ENCODE results near the gene UBE2Q2. TPM values are rescaled to one million over a fixed set of nuclear protein-coding genes. Genes with fewer than 3 reads are reported as not detected.

The UBE2Q2 gene
- polyA plus RNA-seq, 1 donor (not counting 4 experiments of a cell fraction or from before 2014, with no cell fraction given) = 33.9 TPM

- dilution Hi-C loops (cut with MboI; ENCODE audit: extremely low pct_ligation_motif_present, low sequenced_read_pairs) = no loop called here
- H3K4me3 ChIP-seq (ENCODE audit: control insufficient read depth in 2 of 3, extremely low read depth in 1 of 3, insufficient read depth in 2 of 3, low read depth in 1 of 3, low read length in 3 of 3) = no peak overlapping the region
- H3K9ac ChIP-seq (ENCODE audit: control insufficient read depth, extremely low read depth, insufficient read depth, low read length) = no peak overlapping the region
- H4K20me1 ChIP-seq (ENCODE audit: control insufficient read depth, extremely low read depth, insufficient read depth, low read length) = no peaks in the 10 kb centered on the region
- H3K9me1 ChIP-seq (ENCODE audit: control insufficient read depth, extremely low read depth, insufficient read depth, low read length) = no peaks in the 10 kb centered on the region
- peaks cover 24% of the 10 kb centered on the region for H3K4me1 ChIP-seq (ENCODE audit: control insufficient read depth, extremely low read depth, insufficient read depth, low read length)
- no peaks in the 10 kb centered on the region for H3K36me3 ChIP-seq (ENCODE audit: control insufficient read depth in 2 of 2, extremely low read depth in 1 of 2, insufficient read depth in 2 of 2, low read length in 2 of 2)
- no peak for FAIRE-seq
- no peak overlapping the region for H3K4me2 ChIP-seq (ENCODE audit: control insufficient read depth, extremely low read depth, insufficient read depth, low read depth, low read length)
- TF ChIP-seq, protein P1, sequence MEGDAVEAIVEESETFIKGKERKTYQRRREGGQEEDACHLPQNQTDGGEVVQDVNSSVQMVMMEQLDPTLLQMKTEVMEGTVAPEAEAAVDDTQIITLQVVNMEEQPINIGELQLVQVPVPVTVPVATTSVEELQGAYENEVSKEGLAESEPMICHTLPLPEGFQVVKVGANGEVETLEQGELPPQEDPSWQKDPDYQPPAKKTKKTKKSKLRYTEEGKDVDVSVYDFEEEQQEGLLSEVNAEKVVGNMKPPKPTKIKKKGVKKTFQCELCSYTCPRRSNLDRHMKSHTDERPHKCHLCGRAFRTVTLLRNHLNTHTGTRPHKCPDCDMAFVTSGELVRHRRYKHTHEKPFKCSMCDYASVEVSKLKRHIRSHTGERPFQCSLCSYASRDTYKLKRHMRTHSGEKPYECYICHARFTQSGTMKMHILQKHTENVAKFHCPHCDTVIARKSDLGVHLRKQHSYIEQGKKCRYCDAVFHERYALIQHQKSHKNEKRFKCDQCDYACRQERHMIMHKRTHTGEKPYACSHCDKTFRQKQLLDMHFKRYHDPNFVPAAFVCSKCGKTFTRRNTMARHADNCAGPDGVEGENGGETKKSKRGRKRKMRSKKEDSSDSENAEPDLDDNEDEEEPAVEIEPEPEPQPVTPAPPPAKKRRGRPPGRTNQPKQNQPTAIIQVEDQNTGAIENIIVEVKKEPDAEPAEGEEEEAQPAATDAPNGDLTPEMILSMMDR (optimal IDR thresholded peaks at IDR 0.05 in 1 of 3, IDR thresholded peaks at IDR 0.05 in 1 of 3, conservative IDR thresholded peaks at IDR 0.05 in 1 of 3; ENCODE audit: extremely low read depth in 1 of 3, insufficient read depth in 2 of 3, low read length in 3 of 3) = no peak
- TF ChIP-seq EZH2 (IDR thresholded peaks at IDR 0.05; ENCODE audit: low read length) = no peak
- H3K27ac ChIP-seq (ENCODE audit: control insufficient read depth, insufficient read depth, low read length) = no peak overlapping the region
- H3K9me3 ChIP-seq (ENCODE audit: control insufficient read depth, low read depth, low read length) = no peaks in the 10 kb centered on the region
- H3K79me2 ChIP-seq (ENCODE audit: control insufficient read depth, insufficient read depth, low read length) = no peaks in the 10 kb centered on the region
- no peak for DNase-seq (ENCODE audit: low read depth, low spot score)
- H2AFZ ChIP-seq (ENCODE audit: control insufficient read depth, low read length) = no peak overlapping the region
- no peaks in the 10 kb centered on the region for H3K27me3 ChIP-seq (ENCODE audit: control insufficient read depth, extremely low read depth, insufficient read depth, low read length)
Observed at GRCh38 chr15:75828429-75828828, 14.8 kb upstream of the UBE2Q2 start.

DNA sequence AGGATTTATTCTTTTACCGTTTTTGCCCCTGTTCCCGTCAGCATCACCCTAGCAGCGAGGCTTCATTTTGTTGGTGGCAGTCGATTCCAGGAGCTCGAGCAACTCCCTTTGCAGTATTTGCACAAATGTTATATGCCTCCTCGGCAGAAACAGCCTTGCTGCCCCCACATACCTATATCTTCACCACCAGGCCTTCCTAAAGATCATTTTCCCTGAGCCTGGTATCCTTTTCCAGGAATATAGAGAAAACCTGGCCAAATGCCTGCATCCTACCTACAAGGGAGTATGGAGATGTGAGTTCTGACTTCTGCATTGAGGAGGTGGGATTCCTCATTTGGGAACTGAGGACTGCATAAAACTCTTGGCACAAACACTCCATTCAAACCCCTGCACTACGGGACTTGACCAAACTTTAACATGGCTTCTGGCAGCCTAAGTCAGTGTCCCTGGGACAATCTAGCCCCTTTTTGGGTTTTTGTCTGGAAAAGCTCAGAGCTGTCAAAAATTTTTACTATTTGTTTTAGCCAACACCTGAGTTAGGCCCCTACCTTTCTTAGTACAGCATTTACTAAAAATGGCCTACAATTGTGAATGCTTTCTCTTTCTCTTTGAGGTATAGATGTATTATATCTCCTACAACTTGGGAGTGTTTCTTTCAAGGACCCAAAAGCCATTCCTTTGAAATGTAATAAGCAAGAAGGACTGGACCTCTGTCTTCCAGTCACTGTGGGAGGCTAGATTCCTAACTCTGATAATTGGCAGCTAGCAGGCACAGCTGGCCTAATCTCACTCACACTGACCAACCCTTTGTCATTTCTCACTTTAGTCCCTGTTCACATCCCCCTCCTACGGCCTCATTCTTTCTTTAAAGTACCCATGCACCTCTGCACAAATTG, 12.1 kb upstream of the UBE2Q2 start:
- Histone ChIP-seq H2AFZ (ENCODE audit: control insufficient read depth, low read length) (no peak overlapping the region), H3K9me1 (ENCODE audit: control insufficient read depth, extremely low read depth, insufficient read depth, low read length) (no peaks in the 10 kb centered on the region), H3K79me2 (ENCODE audit: control insufficient read depth, insufficient read depth, low read length) (no peaks in the 10 kb centered on the region), H3K27ac (ENCODE audit: control insufficient read depth, insufficient read depth, low read length) (no peak overlapping the region), H3K4me3 (ENCODE audit: control insufficient read depth in 2 of 3, extremely low read depth in 1 of 3, insufficient read depth in 2 of 3, low read depth in 1 of 3, low read length in 3 of 3) (no peak overlapping the region), H3K9me3 (ENCODE audit: control insufficient read depth, low read depth, low read length) (no peaks in the 10 kb centered on the region), H3K4me2 (ENCODE audit: control insufficient read depth, extremely low read depth, insufficient read depth, low read depth, low read length) (no peak overlapping the region), H3K9ac (ENCODE audit: control insufficient read depth, extremely low read depth, insufficient read depth, low read length) (no peak overlapping the region), H3K36me3 (ENCODE audit: control insufficient read depth in 2 of 2, extremely low read depth in 1 of 2, insufficient read depth in 2 of 2, low read length in 2 of 2) (no peaks in the 10 kb centered on the region), H4K20me1 (ENCODE audit: control insufficient read depth, extremely low read depth, insufficient read depth, low read length) (no peaks in the 10 kb centered on the region), H3K27me3 (ENCODE audit: control insufficient read depth, extremely low read depth, insufficient read depth, low read length) (no peaks in the 10 kb centered on the region), H3K4me1 (ENCODE audit: control insufficient read depth, extremely low read depth, insufficient read depth, low read length) (peaks cover 26% of the 10 kb centered on the region)
- dilution Hi-C loops (cut with MboI; ENCODE audit: extremely low pct_ligation_motif_present, low sequenced_read_pairs) = no loop called here
- DNase-seq (ENCODE audit: low read depth, low spot score) = no peak
- FAIRE-seq = no peak
- TF ChIP-seq EZH2 (IDR thresholded peaks at IDR 0.05; ENCODE audit: low read length) = no peak
- TF ChIP-seq, protein P1 (optimal IDR thresholded peaks at IDR 0.05 in 1 of 3, IDR thresholded peaks at IDR 0.05 in 1 of 3, conservative IDR thresholded peaks at IDR 0.05 in 1 of 3; ENCODE audit: extremely low read depth in 1 of 3, insufficient read depth in 2 of 3, low read length in 3 of 3) = no peak

Data from keratinocyte (primary cell).